ENCODE measurements around the gene DPM2.

DPM2 gene

DNA sequence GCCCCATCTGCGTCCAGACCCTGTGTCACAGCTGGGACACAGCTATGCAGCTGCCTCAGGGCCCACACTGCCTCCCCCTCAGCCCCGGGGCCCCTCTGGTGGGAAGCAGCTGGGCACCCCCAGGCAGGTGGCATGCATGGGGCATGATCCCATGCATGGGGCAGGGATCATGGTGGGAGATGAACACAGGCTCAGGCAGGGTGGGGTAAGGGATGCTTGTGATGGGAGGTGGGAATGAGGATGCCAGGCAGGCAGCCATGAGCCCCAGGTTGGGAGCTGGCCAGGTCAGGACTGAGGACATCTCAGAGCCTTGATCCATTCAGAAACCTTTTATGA is 23.5 kb upstream of the DPM2 start:
- TF ChIP-seq RAD21 (IDR thresholded peaks at IDR 0.05; ENCODE audit: low read depth) (no peak), USF1 (IDR thresholded peaks at IDR 0.05) (no peak), EP300 (IDR thresholded peaks at IDR 0.05; ENCODE audit: borderline replicate concordance) (no peak), FOXM1 (IDR thresholded peaks at IDR 0.05; ENCODE audit: borderline replicate concordance, low read depth) (no peak), CEBPB (IDR thresholded peaks at IDR 0.05) (no peak), CREB1 (IDR thresholded peaks at IDR 0.05; ENCODE audit: low read depth) (no peak), TEAD4 (IDR thresholded peaks at IDR 0.05) (no peak), ZBTB7A (IDR thresholded peaks at IDR 0.05; ENCODE audit: low read depth) (no peak), EGR1 (IDR thresholded peaks at IDR 0.05) (no peak), TCF12 (IDR thresholded peaks at IDR 0.05; ENCODE audit: low read depth) (no peak), TAF1 (IDR thresholded peaks at IDR 0.05; ENCODE audit: low read depth) (no peak), YY1 (IDR thresholded peaks at IDR 0.05; ENCODE audit: low read depth) (no peak), MAX (IDR thresholded peaks at IDR 0.05) (no peak), NFIC (IDR thresholded peaks at IDR 0.05) (no peak)
- TF ChIP-seq, protein P1, sequence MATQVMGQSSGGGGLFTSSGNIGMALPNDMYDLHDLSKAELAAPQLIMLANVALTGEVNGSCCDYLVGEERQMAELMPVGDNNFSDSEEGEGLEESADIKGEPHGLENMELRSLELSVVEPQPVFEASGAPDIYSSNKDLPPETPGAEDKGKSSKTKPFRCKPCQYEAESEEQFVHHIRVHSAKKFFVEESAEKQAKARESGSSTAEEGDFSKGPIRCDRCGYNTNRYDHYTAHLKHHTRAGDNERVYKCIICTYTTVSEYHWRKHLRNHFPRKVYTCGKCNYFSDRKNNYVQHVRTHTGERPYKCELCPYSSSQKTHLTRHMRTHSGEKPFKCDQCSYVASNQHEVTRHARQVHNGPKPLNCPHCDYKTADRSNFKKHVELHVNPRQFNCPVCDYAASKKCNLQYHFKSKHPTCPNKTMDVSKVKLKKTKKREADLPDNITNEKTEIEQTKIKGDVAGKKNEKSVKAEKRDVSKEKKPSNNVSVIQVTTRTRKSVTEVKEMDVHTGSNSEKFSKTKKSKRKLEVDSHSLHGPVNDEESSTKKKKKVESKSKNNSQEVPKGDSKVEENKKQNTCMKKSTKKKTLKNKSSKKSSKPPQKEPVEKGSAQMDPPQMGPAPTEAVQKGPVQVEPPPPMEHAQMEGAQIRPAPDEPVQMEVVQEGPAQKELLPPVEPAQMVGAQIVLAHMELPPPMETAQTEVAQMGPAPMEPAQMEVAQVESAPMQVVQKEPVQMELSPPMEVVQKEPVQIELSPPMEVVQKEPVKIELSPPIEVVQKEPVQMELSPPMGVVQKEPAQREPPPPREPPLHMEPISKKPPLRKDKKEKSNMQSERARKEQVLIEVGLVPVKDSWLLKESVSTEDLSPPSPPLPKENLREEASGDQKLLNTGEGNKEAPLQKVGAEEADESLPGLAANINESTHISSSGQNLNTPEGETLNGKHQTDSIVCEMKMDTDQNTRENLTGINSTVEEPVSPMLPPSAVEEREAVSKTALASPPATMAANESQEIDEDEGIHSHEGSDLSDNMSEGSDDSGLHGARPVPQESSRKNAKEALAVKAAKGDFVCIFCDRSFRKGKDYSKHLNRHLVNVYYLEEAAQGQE (IDR thresholded peaks at IDR 0.05; ENCODE audit: low read depth): no peak

DNA sequence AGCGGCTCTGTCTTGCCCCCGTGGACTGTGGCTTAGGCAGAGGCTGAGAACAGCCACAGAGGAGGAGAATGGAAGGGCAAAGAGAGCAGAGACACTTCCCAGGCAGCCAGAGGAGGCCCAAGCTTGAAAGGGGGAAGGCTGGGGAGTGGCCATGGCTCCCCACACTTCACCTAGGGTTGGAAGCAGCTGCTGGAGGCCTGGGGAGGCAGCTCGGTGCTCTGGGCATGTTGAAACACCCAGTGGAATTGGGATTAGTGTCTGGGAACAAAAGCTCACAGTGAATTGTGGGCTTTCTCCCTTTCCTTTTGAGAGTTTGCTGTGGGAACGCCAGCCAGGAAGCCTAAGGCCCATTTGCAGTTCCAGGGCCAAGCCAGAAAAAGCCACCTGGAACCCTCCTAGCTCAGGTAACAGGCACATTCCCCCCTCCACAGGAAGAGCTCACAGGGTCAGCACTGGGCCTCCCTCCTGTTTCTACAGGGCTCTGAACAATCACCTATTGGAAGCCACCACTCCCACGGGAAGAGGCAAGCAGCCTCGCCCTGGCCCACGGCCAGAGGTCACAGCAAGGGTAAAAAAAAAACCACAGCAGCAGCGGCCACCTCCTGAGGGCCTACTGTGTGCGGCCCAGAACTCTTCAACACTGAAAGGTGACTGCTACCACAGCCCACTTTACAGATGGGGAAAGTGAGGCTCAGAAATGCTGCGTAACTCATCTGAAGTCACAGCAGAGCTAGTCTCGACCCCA is 22.9 kb upstream of the DPM2 start:
- TF ChIP-seq USF1 (IDR thresholded peaks at IDR 0.05) (no peak), CREB1 (IDR thresholded peaks at IDR 0.05; ENCODE audit: low read depth) (no peak), YY1 (IDR thresholded peaks at IDR 0.05; ENCODE audit: low read depth) (no peak), EP300 (IDR thresholded peaks at IDR 0.05; ENCODE audit: borderline replicate concordance) (no peak; the same call in 1 of the 2 replicates), FOXM1 (IDR thresholded peaks at IDR 0.05; ENCODE audit: borderline replicate concordance, low read depth) (no peak), MAX (IDR thresholded peaks at IDR 0.05) (no peak), NFIC (IDR thresholded peaks at IDR 0.05) (peak; percentile 67)

GRCh38 chr9:127959841-127960409 is 22.3 kb upstream of the DPM2 start:
- no peak for TF ChIP-seq EP300 (IDR thresholded peaks at IDR 0.05; ENCODE audit: borderline replicate concordance)
- TF ChIP-seq RAD21 (IDR thresholded peaks at IDR 0.05; ENCODE audit: low read depth): no peak
- TF ChIP-seq USF1 (IDR thresholded peaks at IDR 0.05): no peak
- TF ChIP-seq ZBTB7A (IDR thresholded peaks at IDR 0.05; ENCODE audit: low read depth): no peak
- no peak for TF ChIP-seq TAF1 (IDR thresholded peaks at IDR 0.05; ENCODE audit: low read depth)
- TF ChIP-seq TCF12 (IDR thresholded peaks at IDR 0.05; ENCODE audit: low read depth): no peak
- TF ChIP-seq, protein P1 (IDR thresholded peaks at IDR 0.05; ENCODE audit: low read depth): no peak

GRCh38 chr9:127959398-127959797 is 21.7 kb upstream of the DPM2 start:
- TF ChIP-seq TCF12 (IDR thresholded peaks at IDR 0.05; ENCODE audit: low read depth) (no peak), TAF1 (IDR thresholded peaks at IDR 0.05; ENCODE audit: low read depth) (no peak), EGR1 (IDR thresholded peaks at IDR 0.05) (no peak), YY1 (IDR thresholded peaks at IDR 0.05; ENCODE audit: low read depth) (no peak), FOXM1 (IDR thresholded peaks at IDR 0.05; ENCODE audit: borderline replicate concordance, low read depth) (no peak), CREB1 (IDR thresholded peaks at IDR 0.05; ENCODE audit: low read depth) (no peak), NFIC (IDR thresholded peaks at IDR 0.05) (no peak), ZBTB7A (IDR thresholded peaks at IDR 0.05; ENCODE audit: low read depth) (no peak), RAD21 (IDR thresholded peaks at IDR 0.05; ENCODE audit: low read depth) (no peak), CEBPB (IDR thresholded peaks at IDR 0.05) (no peak)

DNA sequence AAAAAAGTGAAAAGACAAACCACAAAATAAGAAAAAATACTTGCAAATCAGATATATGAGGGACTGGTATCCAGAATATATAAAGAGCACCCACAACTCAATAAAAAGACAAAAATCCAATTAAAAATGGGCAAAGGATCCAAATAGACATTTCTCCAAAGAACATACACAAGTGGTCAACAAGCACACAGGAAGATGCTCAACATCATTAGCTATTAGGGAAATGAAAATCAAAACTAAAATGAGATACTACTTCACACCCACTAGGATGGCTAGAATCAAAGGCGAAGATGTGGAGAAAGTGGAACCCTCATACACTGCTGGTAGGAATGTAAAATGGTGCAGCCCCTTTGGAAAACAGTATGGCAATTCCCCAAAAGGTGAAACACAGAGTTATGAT is 21.1 kb upstream of the DPM2 start:
- TF ChIP-seq USF1 (IDR thresholded peaks at IDR 0.05): no peak
- no peak for TF ChIP-seq FOXM1 (IDR thresholded peaks at IDR 0.05; ENCODE audit: borderline replicate concordance, low read depth)
- TF ChIP-seq ZBTB7A (IDR thresholded peaks at IDR 0.05; ENCODE audit: low read depth): no peak
- no peak for TF ChIP-seq EGR1 (IDR thresholded peaks at IDR 0.05)
- TF ChIP-seq TAF1 (IDR thresholded peaks at IDR 0.05; ENCODE audit: low read depth): no peak
- TF ChIP-seq NFIC (IDR thresholded peaks at IDR 0.05): no peak
- no peak for TF ChIP-seq MAX (IDR thresholded peaks at IDR 0.05)
- TF ChIP-seq TEAD4 (IDR thresholded peaks at IDR 0.05): no peak
- no peak for TF ChIP-seq TCF12 (IDR thresholded peaks at IDR 0.05; ENCODE audit: low read depth)
- TF ChIP-seq EP300 (IDR thresholded peaks at IDR 0.05; ENCODE audit: borderline replicate concordance): no peak
- TF ChIP-seq, protein P1 (IDR thresholded peaks at IDR 0.05; ENCODE audit: low read depth): no peak
- no peak for TF ChIP-seq CREB1 (IDR thresholded peaks at IDR 0.05; ENCODE audit: low read depth)
- TF ChIP-seq CEBPB (IDR thresholded peaks at IDR 0.05): no peak
- no peak for TF ChIP-seq YY1 (IDR thresholded peaks at IDR 0.05; ENCODE audit: low read depth)
- TF ChIP-seq RAD21 (IDR thresholded peaks at IDR 0.05; ENCODE audit: low read depth): no peak
